GM19324 (cell line): ENCODE measurements around the gene PLTP.
"Not testable (repeated sequence)": the region's sequence is repeated elsewhere in the genome, so short reads cannot be mapped to it uniquely, and the experiment has no call there.

Experiments used
- ATAC-seq: cut with Tn5 transposase; IDR thresholded peaks from one replicate; pipeline ENCODE4 v1.9.1; 2021; ENCODE audit warnings: mild to moderate bottlenecking, moderate library complexity; ENCODE audit not compliant: unreplicated experiment, low FRiP score

Gene PLTP

GRCh38 chr20:45880988-45881788 lies 30.8 kb downstream of the PLTP start, which contains the start of gene ZSWIM1:
ZSWIM1 (plus strand) TSS chr20:45881227; CDS start chr20:45882593, 1,366 bp downstream.
- peak; percentile 96 for ATAC-seq

- ATAC-seq, result no peak
Observed at GRCh38 chr20:45878076-45878761, 33.7 kb downstream of the PLTP start.

DNA sequence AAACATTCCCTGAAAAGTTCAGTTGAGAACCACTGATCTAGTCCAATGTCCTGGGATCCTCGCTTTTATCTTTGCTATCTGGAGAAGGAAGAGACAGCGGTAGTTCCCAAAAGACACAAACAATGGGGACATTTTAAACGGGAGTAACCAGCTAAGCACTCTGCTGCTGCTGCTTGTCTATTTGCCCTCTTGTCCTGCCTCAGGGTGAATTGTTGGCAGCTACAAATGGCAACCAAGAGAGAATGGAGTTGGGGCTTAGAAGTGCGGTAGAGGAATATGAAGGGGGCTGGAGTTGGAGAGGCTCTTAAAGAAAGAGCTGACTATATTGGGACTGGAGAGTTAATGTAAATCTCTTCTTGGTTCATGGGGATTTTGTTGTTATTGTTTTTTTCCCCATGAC lies 37.4 kb downstream of the PLTP start:
- no peak for ATAC-seq

DNA sequence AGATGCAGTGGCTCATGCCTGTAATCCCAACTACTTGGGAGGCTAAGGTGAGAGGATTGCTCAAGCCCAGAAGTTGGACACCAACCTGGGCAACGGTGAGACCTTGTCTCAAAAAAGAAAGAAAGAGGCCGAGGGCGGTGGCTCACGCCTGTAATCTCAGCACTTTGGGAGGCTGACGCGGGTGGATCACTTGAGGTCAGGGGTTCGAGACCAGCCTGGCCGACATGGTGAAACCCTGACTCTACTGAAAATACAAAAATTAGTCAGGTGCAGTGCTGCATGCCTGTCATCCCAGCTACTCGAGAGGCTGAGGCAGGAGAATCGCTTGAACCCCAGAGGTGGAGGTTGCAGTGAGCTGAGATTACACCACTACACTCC lies 37.9 kb downstream of the PLTP start:
- not testable (repeated sequence) for ATAC-seq

- ATAC-seq, result no peak
Observed at GRCh38 chr20:45873409-45874103, 38.4 kb downstream of the PLTP start.

GRCh38 chr20:45872626-45873025 lies 39.3 kb downstream of the PLTP start:
- ATAC-seq, result no peak

GRCh38 chr20:45867819-45868176 lies 44.2 kb downstream of the PLTP start:
- ATAC-seq, result no peak

DNA sequence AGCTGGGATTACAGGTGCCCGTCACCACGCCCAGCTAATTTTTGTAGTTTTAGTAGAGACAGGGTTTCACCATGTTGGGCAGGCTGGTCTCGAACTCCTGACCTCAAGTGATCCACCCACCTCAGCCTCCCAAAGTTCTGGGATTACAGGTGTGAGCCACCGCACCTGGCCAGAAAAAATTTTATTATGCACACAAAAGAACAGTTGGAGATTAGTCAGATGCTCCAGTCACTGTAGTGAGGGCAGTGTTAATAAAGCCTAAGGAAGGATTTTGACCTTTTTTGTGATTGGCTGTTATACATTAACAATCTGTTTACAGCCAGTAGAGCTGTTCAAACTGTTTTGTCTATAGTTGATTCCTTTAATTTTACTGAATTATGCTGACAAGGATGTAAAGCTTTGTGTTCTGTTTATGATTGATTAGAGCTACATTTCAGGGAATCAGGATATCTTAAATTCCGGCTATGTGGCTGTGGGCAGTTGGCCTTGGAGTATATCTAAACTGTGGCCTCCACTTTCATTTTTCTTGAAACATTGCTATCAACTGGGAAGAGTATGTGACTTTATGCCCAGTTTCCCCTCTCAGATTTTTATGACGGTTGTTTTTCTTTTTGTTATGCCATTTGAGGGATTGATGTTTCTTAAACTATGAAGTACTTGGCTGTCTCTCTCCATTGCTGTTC lies 44.7 kb downstream of the PLTP start:
- ATAC-seq, result no peak

DNA sequence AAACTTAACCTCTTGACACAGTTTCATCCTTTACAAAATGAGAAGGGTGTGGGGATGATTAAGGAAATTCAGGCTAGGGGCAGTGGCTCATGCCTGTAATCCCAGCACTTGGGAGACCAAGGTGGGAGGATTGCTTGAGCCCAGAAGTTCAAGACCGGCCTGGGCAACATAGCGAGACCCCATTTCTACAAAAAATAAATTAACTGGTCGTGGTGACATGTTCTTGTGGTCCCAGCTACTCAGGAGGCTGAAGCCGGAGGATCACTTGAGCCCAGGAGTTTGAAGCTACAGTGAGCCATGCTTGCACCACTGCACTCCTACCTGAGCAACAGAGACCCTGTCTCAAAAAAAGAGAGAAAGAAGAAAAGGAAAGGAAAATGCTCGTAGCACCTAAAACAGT lies 45.5 kb downstream of the PLTP start:
- no peak for ATAC-seq

GRCh38 chr20:45863543-45864470 lies 48.1 kb downstream of the PLTP start:
- no peak for ATAC-seq

DNA sequence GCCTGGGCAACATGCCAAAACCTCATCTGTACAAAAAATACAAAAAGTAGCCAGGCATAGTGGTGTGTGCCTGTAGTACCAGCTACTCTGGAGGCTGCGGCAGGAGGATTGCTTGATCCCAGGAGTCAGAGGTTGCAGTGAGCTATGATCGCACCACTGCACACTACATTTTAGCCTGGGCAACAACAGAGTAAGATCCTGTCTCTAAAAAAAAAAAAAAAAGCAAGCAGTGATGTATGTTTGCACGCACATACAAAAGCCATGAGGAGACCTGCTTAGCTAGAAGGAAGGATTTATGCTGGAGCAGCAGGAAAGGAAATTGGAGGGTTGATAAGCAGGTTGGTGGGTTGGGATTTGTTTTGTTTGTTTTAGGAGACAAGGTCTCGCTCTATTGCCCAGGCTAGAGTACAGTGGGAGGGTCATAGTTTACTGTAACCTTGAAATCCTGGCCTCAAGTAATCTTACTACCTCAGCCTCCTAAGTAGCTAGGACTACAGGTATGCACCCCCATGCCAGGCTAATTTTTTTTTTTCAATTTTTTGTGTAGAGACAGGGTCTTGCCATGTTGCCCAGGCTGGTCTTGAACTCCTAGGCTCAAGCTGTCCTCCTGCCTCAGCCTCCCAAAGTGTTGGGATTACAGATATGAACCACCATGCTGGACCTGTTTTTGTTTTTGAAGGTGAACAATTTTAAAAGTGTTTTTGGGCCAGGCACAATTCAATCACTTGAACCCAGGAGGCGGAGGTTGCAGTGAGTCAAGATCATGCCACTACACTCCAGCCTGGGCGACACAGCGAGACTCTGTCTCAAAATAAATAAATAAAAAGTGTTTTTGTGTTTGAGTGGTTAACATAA lies 50.5 kb downstream of the PLTP start:
- ATAC-seq, result no peak

- no peak for ATAC-seq
Observed at GRCh38 chr20:45860560-45861220, 51.3 kb downstream of the PLTP start.

DNA sequence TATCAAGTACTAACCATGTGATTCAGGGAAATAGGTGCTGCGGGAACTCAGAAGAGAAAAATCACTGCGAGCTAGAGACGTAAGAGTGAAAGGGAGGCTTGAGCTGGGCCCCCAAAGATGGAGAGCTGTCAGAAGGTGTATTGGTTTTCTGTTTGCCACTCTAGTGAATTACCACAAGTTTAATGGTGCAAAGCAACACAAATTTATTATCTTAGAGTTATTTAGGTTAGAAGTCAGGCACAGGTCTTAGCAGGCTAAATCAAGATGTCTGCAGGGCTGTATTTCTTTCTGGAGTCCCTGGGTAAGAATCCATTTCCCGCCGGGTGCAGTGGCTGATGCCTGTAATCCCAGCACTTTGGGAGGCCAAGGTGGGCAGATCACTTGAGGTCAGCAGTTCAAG lies 52.0 kb downstream of the PLTP start:
- ATAC-seq, result no peak

GRCh38 chr20:45857882-45858216 lies 54.1 kb downstream of the PLTP start:
- peak; percentile 17 for ATAC-seq

GRCh38 chr20:45857114-45857881 lies 54.7 kb downstream of the PLTP start, which contains the start of the genes ACOT8 and ZSWIM3:
ACOT8 (minus strand) TSS chr20:45857392; CDS start chr20:45857315, 77 bp downstream.
ZSWIM3 (plus strand) TSS chr20:45857614; CDS start chr20:45857826, 212 bp downstream.
- ATAC-seq, result peak; percentile 96

- no peak for ATAC-seq
Observed at GRCh38 chr20:45853484-45853883, 58.5 kb downstream of the PLTP start.

DNA sequence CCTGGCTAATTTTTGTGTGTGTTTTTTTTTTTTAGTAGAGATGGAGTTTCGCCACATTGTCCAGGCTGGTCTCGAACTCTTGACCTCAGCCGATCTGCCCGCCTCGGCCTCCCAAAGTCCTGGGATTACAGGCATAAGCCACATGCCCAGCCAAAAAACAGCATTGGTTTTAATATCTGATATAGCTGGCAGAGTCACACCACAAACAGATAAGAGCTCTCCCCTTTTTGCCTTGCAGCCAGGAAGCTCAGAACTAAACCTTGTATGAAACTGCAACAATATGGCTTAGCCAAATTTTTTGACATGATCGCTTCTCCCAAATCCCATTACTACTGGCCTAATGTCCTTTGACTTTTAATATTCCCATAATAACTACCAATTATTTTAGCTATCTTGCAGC lies 59.6 kb downstream of the PLTP start:
- no peak for ATAC-seq

GRCh38 chr20:45851501-45851900 lies 60.5 kb downstream of the PLTP start:
- no peak for ATAC-seq
